H9 (cell line): ENCODE data around the gene LPIN2. TPM values are rescaled to one million over a fixed set of nuclear protein-coding genes. Genes with fewer than 3 reads are reported as not detected.

ENCODE experiments used
- DNase-seq: peaks from one replicate; pipeline ENCODE4 v3.0.0-alpha.2; 2017
- H2AFZ ChIP-seq: one replicate; pipeline ENCODE4 v1.6.1; 2013; ENCODE audit warnings: mild to moderate bottlenecking, low read length, control low read depth, moderate library complexity
- H2AK5ac ChIP-seq: 2 replicates; pipeline ENCODE4 v1.6.1; 2013; ENCODE audit warnings: low read length, control low read depth, mixed read lengths; ENCODE audit not compliant: insufficient read length
- H2BK120ac ChIP-seq: one replicate; pipeline ENCODE4 v1.6.1; 2013; ENCODE audit warnings: low read depth, mild to moderate bottlenecking, low read length, control low read depth, inconsistent platforms; ENCODE audit not compliant: poor library complexity, severe bottlenecking
- H2BK12ac ChIP-seq: 2 replicates; pipeline ENCODE4 v1.6.1; 2013; ENCODE audit warnings: low read length, control low read depth, mixed read lengths, low read depth; ENCODE audit not compliant: insufficient read length
- H2BK15ac ChIP-seq: 2 replicates; pipeline ENCODE4 v1.6.1; 2013; ENCODE audit warnings: low read depth, low read length, control low read depth
- H2BK20ac ChIP-seq: one replicate; pipeline ENCODE4 v1.6.1; 2013; ENCODE audit warnings: low read depth, mild to moderate bottlenecking, low read length, control low read depth, inconsistent platforms; ENCODE audit not compliant: poor library complexity, severe bottlenecking
- H2BK5ac ChIP-seq: 2 replicates; pipeline ENCODE4 v1.6.1; 2013; ENCODE audit warnings: low read length, control low read depth, mixed read lengths; ENCODE audit not compliant: insufficient read length
- H3K14ac ChIP-seq: 2 replicates; pipeline ENCODE4 v1.6.1; 2013; ENCODE audit warnings: low read length, control low read depth; ENCODE audit not compliant: insufficient read depth
- H3K18ac ChIP-seq: 2 replicates; pipeline ENCODE4 v1.6.1; 2013; ENCODE audit warnings: low read depth, mild to moderate bottlenecking, mixed read lengths, low read length, control low read depth; ENCODE audit not compliant: insufficient read length
- H3K23ac ChIP-seq: 2 replicates; pipeline ENCODE4 v1.6.1; 2013; ENCODE audit warnings: low read length, control low read depth, mixed read lengths, low read depth; ENCODE audit not compliant: insufficient read length
- H3K23me2 ChIP-seq: 2 replicates; pipeline ENCODE4 v1.6.1; 2013; ENCODE audit warnings: low read depth, mild to moderate bottlenecking, mixed read lengths, low read length, control low read depth; ENCODE audit not compliant: insufficient read length, poor library complexity, severe bottlenecking
- H3K27ac ChIP-seq: 2 replicates; pipeline ENCODE4 v1.5.1; 2013; ENCODE audit warnings: low read length, control low read depth, mixed read lengths, low read depth; ENCODE audit not compliant: insufficient read length
- H3K27me3 ChIP-seq: 2 replicates; pipeline ENCODE4 v1.6.1; 2013; ENCODE audit warnings: low read length, control low read depth, inconsistent platforms; ENCODE audit not compliant: insufficient read depth
- H3K4ac ChIP-seq: 2 replicates; pipeline ENCODE4 v1.6.1; 2013; ENCODE audit warnings: low read depth, mild to moderate bottlenecking, control low read depth, inconsistent platforms, low read length, moderate library complexity
- H3K4me1 ChIP-seq: 2 replicates; pipeline ENCODE4 v1.6.1; 2013; ENCODE audit warnings: low read length, control low read depth, inconsistent platforms; ENCODE audit not compliant: insufficient read depth
- H3K4me2 ChIP-seq: 2 replicates; pipeline ENCODE4 v1.6.1; 2013; ENCODE audit warnings: low read length, control low read depth, mixed read lengths; ENCODE audit not compliant: insufficient read length, insufficient read depth
- H3K56ac ChIP-seq: 2 replicates; pipeline ENCODE4 v1.6.1; 2013; ENCODE audit warnings: low read depth, mild to moderate bottlenecking, mixed read lengths, low read length, control low read depth; ENCODE audit not compliant: insufficient read length
- H3K79me1 ChIP-seq: 2 replicates; pipeline ENCODE4 v1.6.1; 2013; ENCODE audit warnings: low read depth, mild to moderate bottlenecking, moderate library complexity, low read length, control low read depth, inconsistent platforms; ENCODE audit not compliant: insufficient read depth, poor library complexity, severe bottlenecking
- H3K79me2 ChIP-seq: 2 replicates; pipeline ENCODE4 v1.6.1; 2013; ENCODE audit warnings: low read length, control low read depth, inconsistent platforms; ENCODE audit not compliant: insufficient read depth
- H3K9ac ChIP-seq: 2 replicates; pipeline ENCODE4 v1.6.1; 2013; ENCODE audit warnings: low read length, control low read depth, mixed read lengths; ENCODE audit not compliant: insufficient read length; ENCODE audit errors: extremely low read depth
- H3K9me3 ChIP-seq: one replicate; pipeline ENCODE4 v1.6.1; 2013; ENCODE audit warnings: low read depth, low read length, inconsistent platforms; ENCODE audit not compliant: control insufficient read depth
- H3T11ph ChIP-seq: one replicate; pipeline ENCODE4 v1.6.1; 2013; ENCODE audit warnings: mild to moderate bottlenecking, low read length, control low read depth, inconsistent platforms
- H4K20me1 ChIP-seq: one replicate; pipeline ENCODE4 v1.6.1; 2013; ENCODE audit not compliant: control insufficient read depth, insufficient read length, insufficient read depth
- H4K5ac ChIP-seq: 2 replicates; pipeline ENCODE4 v1.6.1; 2013; ENCODE audit warnings: low read depth, mild to moderate bottlenecking, mixed read lengths, low read length, control low read depth; ENCODE audit not compliant: insufficient read length
- H4K8ac ChIP-seq: replicated peaks from 2 replicates; pipeline ENCODE4 v1.6.1; 2013; ENCODE audit warnings: low read length, control low read depth, mixed read lengths, low read depth; ENCODE audit not compliant: insufficient read length
- H4K91ac ChIP-seq: 2 replicates; pipeline ENCODE4 v1.6.1; 2013; ENCODE audit warnings: low read depth, mild to moderate bottlenecking, moderate library complexity, mixed read lengths, low read length, control low read depth; ENCODE audit not compliant: insufficient read length
- H3K27ac Mint-ChIP-seq, 3 experiments: 2 replicates in 2 of 3; 3 replicates in 1 of 3; pipeline ENCODE4 v1.8.0; 2020 to 2021; ENCODE audit warnings: mixed read lengths in 3 of 3, mild to moderate bottlenecking in 1 of 3, moderate library complexity in 1 of 3
- H3K27me3 Mint-ChIP-seq: 2 replicates; pipeline ENCODE4 v1.8.0; 2021; ENCODE audit warnings: low read depth, mild to moderate bottlenecking, moderate library complexity, mixed read lengths
- H3K36me3 Mint-ChIP-seq, 3 experiments: 2 replicates in 2 of 3; 3 replicates in 1 of 3; pipeline ENCODE4 v1.8.0; 2020 to 2021; ENCODE audit warnings: low read depth in 3 of 3, mixed read lengths in 3 of 3; ENCODE audit not compliant: insufficient read depth in 1 of 3
- H3K4me1 Mint-ChIP-seq, 2 experiments: 2 replicates each; pipeline ENCODE4 v1.8.0; 2020; ENCODE audit warnings: mixed read lengths in 2 of 2
- H3K4me3 Mint-ChIP-seq, 2 experiments: 2 replicates in 1 of 2; 3 replicates in 1 of 2; pipeline ENCODE4 v1.8.0; 2020 to 2021; ENCODE audit warnings: mild to moderate bottlenecking in 2 of 2, mixed read lengths in 2 of 2, moderate library complexity in 1 of 2
- H3K9me3 Mint-ChIP-seq, 2 experiments: 2 replicates in 1 of 2; 3 replicates in 1 of 2; pipeline ENCODE4 v1.8.0; 2020; ENCODE audit warnings: mild to moderate bottlenecking in 2 of 2, mixed read lengths in 2 of 2, moderate library complexity in 1 of 2
- CTCF ChIP-seq: fragments of 200-600 bp; sonication (generic); conservative IDR thresholded peaks from 3 replicates; pipeline ENCODE4 v1.8.0; 2021; ENCODE audit warnings: antibody characterized with exemption, mild to moderate bottlenecking
- WGBS: extraction: QIAGEN DNeasy Blood & Tissue Kit; methylation state at CpG from one replicate; pipeline ENCODE4 v1.1.7; 2013; ENCODE audit warnings: missing lambda C conversion rate, low lambda C conversion rate, mixed read lengths; ENCODE audit not compliant: insufficient read length; ENCODE audit errors: extremely low coverage; 5-methylcytosine and 5-hydroxymethylcytosine counted together
- total RNA-seq: library from RNA; stranded (reverse); gene quantifications from 2 replicates; pipeline ENCODE4 v1.2.1, GENCODE V29; 2021

Gene LPIN2
- total RNA-seq, 1 experiment from 2014 or later, result 9.2 TPM

GRCh38 chr18:2970344-2970743, 42.6 kb downstream of the LPIN2 start:
- Histone ChIP-seq H3K18ac (no peak overlapping the region), H3T11ph (no peak overlapping the region), H3K23me2 (no peaks in the 10 kb centered on the region), H4K5ac (no peak overlapping the region), H3K9ac (no peak overlapping the region), H3K27me3 (no peaks in the 10 kb centered on the region), H3K14ac (no peak overlapping the region), H2BK120ac (no peak overlapping the region), H3K4me1 (peaks cover 3% of the 10 kb centered on the region; the same call in 1 of the 2 replicates), H4K20me1 (no peaks in the 10 kb centered on the region), H3K27ac (no peak overlapping the region), H3K79me1 (no peaks in the 10 kb centered on the region), H3K4me2 (no peak overlapping the region), H3K4ac (no peak overlapping the region), H3K9me3 (no peaks in the 10 kb centered on the region), H2BK20ac (no peak overlapping the region), H2AK5ac (no peak overlapping the region), H2BK15ac (no peak overlapping the region), H3K79me2 (0 out of 2 replicates have a peak, but pooled peaks cover 2% of the 10 kb centered on the region), H2BK5ac (no peak overlapping the region), H2AFZ (no peak overlapping the region), H3K23ac (no peak overlapping the region), H4K91ac (no peak overlapping the region), H3K56ac (no peak overlapping the region), H2BK12ac (no peak overlapping the region), H4K8ac (no peak overlapping the region)
- no peaks in the 10 kb centered on the region for H3K27me3 Mint-ChIP-seq
- TF ChIP-seq CTCF, result no peak
- no peaks in the 10 kb centered on the region for H3K9me3 Mint-ChIP-seq
- DNase-seq, result no peak
- no peaks in the 10 kb centered on the region for H3K36me3 Mint-ChIP-seq
- no peak overlapping the region for H3K4me3 Mint-ChIP-seq
- H3K27ac Mint-ChIP-seq, result no peak overlapping the region
- peaks cover 32 to 35% of the 10 kb centered on the region in 2 experiments for H3K4me1 Mint-ChIP-seq
- no CpG with 5 or more reads among the region's 3 CpGs for whole genome bisulfite sequencing
